Measurements from ENCODE around the gene KLF13.

DNA sequence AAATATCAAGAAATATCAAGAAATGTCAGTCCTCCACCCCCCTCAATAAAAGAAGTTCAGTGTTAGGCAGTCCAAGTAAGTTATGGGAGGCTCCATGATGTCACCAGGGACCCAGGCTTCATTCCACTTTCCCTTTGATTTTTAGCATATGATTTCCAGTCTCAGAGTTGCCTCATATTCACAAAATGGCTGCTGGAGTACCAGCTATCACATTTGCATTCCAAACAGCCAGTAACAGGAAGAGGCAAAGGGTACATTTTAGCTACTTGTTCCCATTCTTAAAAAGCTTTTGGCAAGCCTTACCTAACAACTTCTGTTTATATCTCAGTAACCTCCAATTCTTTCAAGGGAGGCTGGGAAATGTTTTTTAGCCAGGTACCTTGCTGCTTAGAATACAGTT, 13.4 kb upstream of the KLF13 start:
- TF ChIP-seq, protein P1, sequence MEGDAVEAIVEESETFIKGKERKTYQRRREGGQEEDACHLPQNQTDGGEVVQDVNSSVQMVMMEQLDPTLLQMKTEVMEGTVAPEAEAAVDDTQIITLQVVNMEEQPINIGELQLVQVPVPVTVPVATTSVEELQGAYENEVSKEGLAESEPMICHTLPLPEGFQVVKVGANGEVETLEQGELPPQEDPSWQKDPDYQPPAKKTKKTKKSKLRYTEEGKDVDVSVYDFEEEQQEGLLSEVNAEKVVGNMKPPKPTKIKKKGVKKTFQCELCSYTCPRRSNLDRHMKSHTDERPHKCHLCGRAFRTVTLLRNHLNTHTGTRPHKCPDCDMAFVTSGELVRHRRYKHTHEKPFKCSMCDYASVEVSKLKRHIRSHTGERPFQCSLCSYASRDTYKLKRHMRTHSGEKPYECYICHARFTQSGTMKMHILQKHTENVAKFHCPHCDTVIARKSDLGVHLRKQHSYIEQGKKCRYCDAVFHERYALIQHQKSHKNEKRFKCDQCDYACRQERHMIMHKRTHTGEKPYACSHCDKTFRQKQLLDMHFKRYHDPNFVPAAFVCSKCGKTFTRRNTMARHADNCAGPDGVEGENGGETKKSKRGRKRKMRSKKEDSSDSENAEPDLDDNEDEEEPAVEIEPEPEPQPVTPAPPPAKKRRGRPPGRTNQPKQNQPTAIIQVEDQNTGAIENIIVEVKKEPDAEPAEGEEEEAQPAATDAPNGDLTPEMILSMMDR (IDR thresholded peaks at IDR 0.05), result no peak
- TF ChIP-seq POLR2A (IDR thresholded peaks at IDR 0.05), result no peak

Measured in vagina (tissue), 2 donors.